ENCODE results near the gene CERS6. TPM values are rescaled to one million over a fixed set of nuclear protein-coding genes. Genes with fewer than 3 reads are reported as not detected.

CERS6 gene
- total and polyA plus RNA-seq, 2 of the 8 experiments (the other 6 are each of a cell fraction or from before 2014, with no cell fraction given), result 6.8 to 28.2 TPM

DNA sequence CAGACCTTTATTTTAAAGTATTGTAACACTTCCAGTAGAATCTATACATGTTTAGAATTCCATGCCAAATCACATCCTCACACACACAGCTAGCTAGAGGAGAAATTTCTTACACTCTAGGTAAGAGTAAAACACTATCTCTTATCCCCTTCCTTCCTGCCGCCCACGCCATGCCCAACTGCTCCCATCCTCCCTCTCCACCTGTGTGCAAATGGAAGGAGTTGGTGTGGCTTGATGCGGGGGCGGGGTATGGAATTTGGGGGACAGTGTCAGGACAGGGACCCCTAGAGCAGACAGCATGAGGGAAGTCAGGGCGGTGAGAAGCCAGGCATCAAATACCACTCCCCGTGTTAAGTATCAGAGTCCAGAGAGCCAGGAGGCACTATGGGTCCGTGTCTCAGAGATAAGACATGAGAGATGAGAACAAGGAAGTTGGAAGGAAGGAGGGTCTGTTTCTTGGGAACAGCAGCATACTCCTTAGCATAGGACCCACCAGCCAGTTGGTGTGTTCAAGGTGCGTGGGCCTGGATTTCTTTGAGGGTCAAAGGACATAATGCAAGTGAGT, 297.8 kb downstream of the CERS6 start:
- no peaks in the 10 kb centered on the region for H4K20me1 ChIP-seq (replicated peaks in 1 of 2; ENCODE audit: control insufficient read depth in 1 of 2, insufficient read depth in 2 of 2, low read length in 2 of 2)
- no peak overlapping the region for H3K27ac ChIP-seq (ENCODE audit: low read depth, low read length)
- WGBS, 2 experiments (ENCODE audit: extremely low coverage in 1 of 2, insufficient coverage in 1 of 2, insufficient read length in 1 of 2, insufficient replicate concordance in 2 of 2, low coverage in 1 of 2, low lambda C conversion rate in 2 of 2, missing lambda C conversion rate in 1 of 2), result 91% methylated on average over 8 of the region's 8 CpGs; no CpG with 5 or more reads in 1 of the 2 experiments
- ChIA-PET POLR2A (ENCODE audit: partially characterized antibody) (no interaction called here), CTCF (ENCODE audit: partially characterized antibody) (interaction anchor here (0.6 kb wide), 1 partner anchor 177 kb away, joined by 3 read pairs; no protein-coding TSS in a partner anchor)
- no peak overlapping the region for H3K4me3 ChIP-seq (ENCODE audit: extremely low read depth in 1 of 4, insufficient read depth in 2 of 4, low read depth in 3 of 4, low read length in 4 of 4)
- no peaks in the 10 kb centered on the region for H3K79me1 ChIP-seq (ENCODE audit: low read depth, low read length)
- H3K36me3 ChIP-seq (ENCODE audit: control insufficient read depth in 2 of 4, insufficient read depth in 4 of 4, low read length in 3 of 4), result no peaks in the 10 kb centered on the region
- DNase-seq (ENCODE audit: low read depth in 1 of 2, low spot score in 2 of 2), result no peak
- peaks cover 0 to 5% (median 3%) of the 10 kb centered on the region in 4 experiments; a peak in 3 of 7 replicates for H3K4me1 ChIP-seq (replicated peaks in 1 of 4; ENCODE audit: control insufficient read depth in 3 of 4, insufficient read depth in 4 of 4, low read length in 3 of 4)
- no peak overlapping the region for H3K18ac ChIP-seq (ENCODE audit: extremely low read depth, low read length)
- H2BK120ac ChIP-seq (replicated peaks; ENCODE audit: low read depth, low read length), result no peak overlapping the region
- H3K4ac ChIP-seq (replicated peaks; ENCODE audit: insufficient read length, low read depth, low read length), result no peak overlapping the region
- no peaks in the 10 kb centered on the region for H3K23me2 ChIP-seq (ENCODE audit: low read depth, low read length)
- no peak overlapping the region for H3K14ac ChIP-seq (ENCODE audit: insufficient read length)
- no peaks in the 10 kb centered on the region for H3K9me3 ChIP-seq (ENCODE audit: insufficient read depth in 2 of 2, low read depth in 1 of 2, low read length in 1 of 2)
- no peak overlapping the region for H3K23ac ChIP-seq (ENCODE audit: insufficient read length)
- H3K79me2 ChIP-seq (ENCODE audit: control insufficient read depth in 1 of 2, insufficient read depth in 2 of 2, low read length in 2 of 2), result no peaks in the 10 kb centered on the region
- 0 out of 2 replicates have a peak overlapping the region, but pooled peaks have one; percentile 32 for H2BK5ac ChIP-seq (ENCODE audit: low read depth, low read length)
- no peak for FAIRE-seq
- no peak overlapping the region for H4K5ac ChIP-seq (ENCODE audit: insufficient read length, low read depth, low read length)
- no peak overlapping the region for H2AK5ac ChIP-seq (ENCODE audit: low read depth, low read length)
- H2BK15ac ChIP-seq (ENCODE audit: low read length), result no peak overlapping the region
- H3K4me2 ChIP-seq (ENCODE audit: insufficient read depth in 1 of 2, low read depth in 2 of 2, low read length in 2 of 2), result 0 out of 4 replicates have a peak overlapping the region, but pooled peaks of 1 of the 2 experiments have one; percentile 36
- no peaks in the 10 kb centered on the region; a peak in 1 of 7 replicates for H3K27me3 ChIP-seq (replicated peaks in 1 of 4; ENCODE audit: control insufficient read depth in 3 of 4, extremely low read depth in 1 of 4, insufficient read depth in 3 of 4, low read length in 3 of 4)
- no peak overlapping the region for H2BK12ac ChIP-seq (ENCODE audit: low read depth, low read length)
- no peak overlapping the region for H2AFZ ChIP-seq (ENCODE audit: low read length)
- no peak overlapping the region for H3K9ac ChIP-seq (replicated peaks in 1 of 4; ENCODE audit: extremely low read depth in 1 of 4, low read depth in 3 of 4, low read length in 3 of 4)
- H2BK20ac ChIP-seq (ENCODE audit: low read length), result no peak overlapping the region
- no peak overlapping the region; the same call in 1 of the 2 replicates for H4K8ac ChIP-seq (ENCODE audit: extremely low read depth, insufficient read depth, low read length)
- H3K56ac ChIP-seq (replicated peaks; ENCODE audit: insufficient read length, low read depth, low read length), result no peak overlapping the region
- H4K91ac ChIP-seq (replicated peaks; ENCODE audit: insufficient read length, low read length), result no peak overlapping the region
